OCI-LY3 (cell line): ENCODE results near the gene RAD51AP2.

Experiments
- H2AFZ ChIP-seq: fragments of 200-600, 300-600 bp; shearing (Covaris generic); 2 replicates; pipeline ENCODE4 v1.6.0; 2014; ENCODE audit warnings: antibody characterized with exemption, low read depth, low read length
- H3K27ac ChIP-seq: fragments of 200-600, 300-600 bp; sonication (generic); 2 replicates; pipeline ENCODE4 v1.5.1; 2014; ENCODE audit warnings: mild to moderate bottlenecking, low read length, moderate library complexity, mixed read lengths
- H3K27me3 ChIP-seq: fragments of 200-600, 300-600 bp; sonication (generic); 2 replicates; pipeline ENCODE4 v1.6.1; 2014; ENCODE audit warnings: low read depth, low read length, mixed read lengths
- H3K36me3 ChIP-seq: fragments of 200-600, 300-600 bp; sonication (generic); replicated peaks from 2 replicates; pipeline ENCODE3; 2014; ENCODE audit warnings: low read depth, low read length, mixed read lengths
- H3K4me1 ChIP-seq: fragments of 300-600, 200-600 bp; sonication (generic); 2 replicates; pipeline ENCODE4 v1.6.1; 2014; ENCODE audit warnings: low read length, mixed read lengths
- H3K4me2 ChIP-seq: fragments of 200-600, 300-600 bp; sonication (generic); 2 replicates; pipeline ENCODE4 v1.6.1; 2014; ENCODE audit warnings: low read length, mixed read lengths
- H3K4me3 ChIP-seq: fragments of 300-600, 200-600 bp; sonication (generic); 2 replicates; pipeline ENCODE4 v1.5.1; 2014; ENCODE audit warnings: antibody characterized with exemption, mild to moderate bottlenecking, low read length, moderate library complexity
- H3K79me2 ChIP-seq: fragments of 300-600, 200-600 bp; shearing (Covaris generic); 2 replicates; pipeline ENCODE4 v1.6.1; 2014; ENCODE audit warnings: mild to moderate bottlenecking, low read length, mixed read lengths
- H3K9ac ChIP-seq: fragments of 300-600, 200-600 bp; shearing (Covaris generic); 2 replicates; pipeline ENCODE4 v1.6.0; 2014; ENCODE audit warnings: mild to moderate bottlenecking, low read length, moderate library complexity
- H3K9me3 ChIP-seq: fragments of 200-600, 300-600 bp; shearing (Covaris generic); 2 replicates; pipeline ENCODE4 v1.6.1; 2014; ENCODE audit warnings: low read length, mixed read lengths; ENCODE audit not compliant: insufficient read depth
- H4K20me1 ChIP-seq: fragments of 200-600, 300-600 bp; sonication (generic); 2 replicates; pipeline ENCODE4 v1.6.1; 2016; ENCODE audit warnings: low read length, mixed read lengths; ENCODE audit not compliant: insufficient read depth
- EZH2phosphoT487 ChIP-seq: fragments of 200-600 bp; shearing (Covaris generic); IDR thresholded peaks from 2 replicates; pipeline ENCODE4 v1.6.1; 2018; ENCODE audit warnings: antibody characterized with exemption, mixed run types, low read depth
- TF ChIP-seq, protein P1 (sequence below): fragments of 200-600, 300-600 bp; sonication (generic); IDR thresholded peaks from 2 replicates; pipeline ENCODE4 v1.5.1; 2014; ENCODE audit warnings: antibody characterized with exemption, low read length, low read depth

RAD51AP2 gene

DNA sequence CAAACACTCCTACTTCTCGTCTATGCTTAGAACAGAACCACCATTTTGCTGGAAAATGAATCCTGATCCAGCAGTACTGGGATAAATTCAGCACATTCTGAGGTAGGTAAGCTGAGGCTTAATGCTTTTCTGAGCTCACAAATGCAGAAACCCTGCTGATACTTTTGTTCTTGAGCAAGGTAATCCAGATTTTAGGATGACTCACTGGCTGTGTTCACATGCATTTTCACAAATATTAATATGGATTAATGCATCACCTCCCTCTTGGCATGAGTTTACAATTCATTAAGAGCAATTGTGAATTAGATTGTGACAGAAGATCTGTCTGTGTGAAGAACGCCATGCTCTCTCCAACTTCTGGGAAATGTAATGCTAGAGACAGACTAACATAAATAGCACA is 42.2 kb downstream of the RAD51AP2 start:
- Histone ChIP-seq H3K4me3 (no peak overlapping the region), H3K79me2 (no peaks in the 10 kb centered on the region), H3K9ac (no peak overlapping the region), H3K36me3 (no peaks in the 10 kb centered on the region), H3K4me2 (no peak overlapping the region), H2AFZ (no peak overlapping the region), H4K20me1 (no peaks in the 10 kb centered on the region), H3K27me3 (no peaks in the 10 kb centered on the region), H3K27ac (no peak overlapping the region), H3K4me1 (no peaks in the 10 kb centered on the region), H3K9me3 (0 out of 2 replicates have a peak, but pooled peaks cover 2% of the 10 kb centered on the region)
- TF ChIP-seq EZH2phosphoT487, result no peak
- TF ChIP-seq, protein P1, sequence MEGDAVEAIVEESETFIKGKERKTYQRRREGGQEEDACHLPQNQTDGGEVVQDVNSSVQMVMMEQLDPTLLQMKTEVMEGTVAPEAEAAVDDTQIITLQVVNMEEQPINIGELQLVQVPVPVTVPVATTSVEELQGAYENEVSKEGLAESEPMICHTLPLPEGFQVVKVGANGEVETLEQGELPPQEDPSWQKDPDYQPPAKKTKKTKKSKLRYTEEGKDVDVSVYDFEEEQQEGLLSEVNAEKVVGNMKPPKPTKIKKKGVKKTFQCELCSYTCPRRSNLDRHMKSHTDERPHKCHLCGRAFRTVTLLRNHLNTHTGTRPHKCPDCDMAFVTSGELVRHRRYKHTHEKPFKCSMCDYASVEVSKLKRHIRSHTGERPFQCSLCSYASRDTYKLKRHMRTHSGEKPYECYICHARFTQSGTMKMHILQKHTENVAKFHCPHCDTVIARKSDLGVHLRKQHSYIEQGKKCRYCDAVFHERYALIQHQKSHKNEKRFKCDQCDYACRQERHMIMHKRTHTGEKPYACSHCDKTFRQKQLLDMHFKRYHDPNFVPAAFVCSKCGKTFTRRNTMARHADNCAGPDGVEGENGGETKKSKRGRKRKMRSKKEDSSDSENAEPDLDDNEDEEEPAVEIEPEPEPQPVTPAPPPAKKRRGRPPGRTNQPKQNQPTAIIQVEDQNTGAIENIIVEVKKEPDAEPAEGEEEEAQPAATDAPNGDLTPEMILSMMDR, result no peak

DNA sequence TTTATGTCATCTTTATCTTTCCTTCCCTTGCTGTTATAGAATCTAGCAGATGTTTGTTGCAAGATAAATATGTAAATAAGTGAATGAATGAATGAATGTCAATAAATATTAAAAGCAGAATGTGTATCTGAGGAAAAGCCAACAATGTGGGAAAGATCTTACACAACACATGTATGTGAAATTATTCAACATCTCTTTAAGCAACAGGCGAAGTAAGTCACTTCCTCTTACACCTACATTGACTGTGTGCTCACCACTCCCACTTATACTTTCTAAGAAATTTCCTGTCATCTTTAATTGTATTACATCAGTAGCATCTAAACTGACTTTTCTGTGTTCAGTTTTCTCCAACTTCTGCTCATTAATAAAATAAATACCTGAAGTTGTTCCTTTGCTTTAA is 43.0 kb downstream of the RAD51AP2 start:
- Histone ChIP-seq H3K4me1 (no peaks in the 10 kb centered on the region), H3K9ac (no peak overlapping the region), H3K27ac (no peak overlapping the region), H2AFZ (no peak overlapping the region), H3K9me3 (peaks cover 8% of the 10 kb centered on the region), H4K20me1 (no peaks in the 10 kb centered on the region), H3K4me3 (no peak overlapping the region), H3K27me3 (no peaks in the 10 kb centered on the region), H3K4me2 (no peak overlapping the region), H3K79me2 (no peaks in the 10 kb centered on the region), H3K36me3 (no peaks in the 10 kb centered on the region)
- TF ChIP-seq, protein P1, result no peak
- no peak for TF ChIP-seq EZH2phosphoT487

DNA sequence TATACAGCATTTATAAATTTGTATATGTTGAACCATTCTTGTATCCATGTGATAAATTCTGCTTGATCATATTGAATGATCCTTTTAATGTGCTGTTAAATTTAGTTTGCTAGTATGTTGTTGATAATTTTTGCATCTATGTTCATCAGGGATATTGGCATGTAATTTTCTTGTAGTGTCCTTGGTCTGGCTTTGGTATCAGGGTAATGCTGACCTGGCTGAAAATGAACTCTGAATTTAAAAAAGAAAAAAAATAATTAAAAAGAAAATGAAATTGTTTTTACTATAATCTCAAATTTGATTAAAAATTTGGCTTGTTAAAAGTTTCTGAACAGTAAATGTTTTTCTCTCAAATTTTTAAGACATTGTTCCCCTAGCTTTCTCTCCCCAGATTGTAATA is 46.3 kb downstream of the RAD51AP2 start:
- H3K9me3 ChIP-seq, result peaks cover 27% of the 10 kb centered on the region
- no peak overlapping the region for H2AFZ ChIP-seq
- H3K9ac ChIP-seq, result no peak overlapping the region
- TF ChIP-seq, protein P1, result no peak
- no peak for TF ChIP-seq EZH2phosphoT487
- H3K36me3 ChIP-seq, result no peaks in the 10 kb centered on the region
- no peak overlapping the region for H3K4me2 ChIP-seq
- H3K4me3 ChIP-seq, result no peak overlapping the region
- no peaks in the 10 kb centered on the region for H3K79me2 ChIP-seq
- no peaks in the 10 kb centered on the region for H4K20me1 ChIP-seq
- H3K4me1 ChIP-seq, result no peaks in the 10 kb centered on the region
- H3K27ac ChIP-seq, result no peak overlapping the region
- H3K27me3 ChIP-seq, result no peaks in the 10 kb centered on the region

DNA sequence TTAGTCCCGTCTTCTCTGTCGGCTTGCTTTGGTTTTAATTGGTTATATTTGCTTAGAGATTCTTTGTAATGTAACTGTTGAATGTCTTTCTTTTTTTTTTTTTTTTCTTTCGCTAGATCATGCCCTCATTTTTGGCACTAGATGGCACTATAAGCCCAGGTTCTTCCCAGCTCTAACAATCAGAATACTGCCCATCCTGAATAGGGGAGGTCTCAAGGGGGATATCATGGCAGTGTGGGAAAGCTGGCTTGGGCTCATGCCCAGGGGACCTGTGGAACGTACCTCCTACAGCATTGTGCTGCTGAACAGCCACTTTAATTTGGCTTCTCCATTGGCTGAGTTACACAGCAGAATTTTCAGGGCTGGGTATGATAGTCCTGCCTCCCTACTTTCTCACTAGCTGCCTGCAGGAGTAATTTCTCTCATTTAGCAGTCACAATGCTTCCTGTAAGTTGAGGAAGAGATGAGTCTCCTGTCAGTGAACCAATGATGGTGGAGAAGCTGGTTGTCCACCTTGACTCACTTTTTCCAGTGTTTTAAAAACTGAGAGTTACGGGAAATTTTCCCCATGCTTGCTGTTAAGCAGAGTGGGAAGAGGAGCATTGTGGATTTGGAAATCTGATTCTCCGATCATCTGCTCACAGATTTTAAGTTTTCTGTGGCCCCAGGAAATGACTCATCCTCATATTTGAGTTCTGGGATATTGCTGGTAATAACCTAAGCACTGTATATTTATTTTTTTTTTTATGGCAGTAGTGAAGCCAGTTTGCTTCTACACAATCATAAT is 47.2 kb downstream of the RAD51AP2 start:
- Histone ChIP-seq H3K4me3 (no peak overlapping the region), H3K27me3 (no peaks in the 10 kb centered on the region), H3K27ac (no peak overlapping the region), H3K4me1 (no peaks in the 10 kb centered on the region), H4K20me1 (no peaks in the 10 kb centered on the region), H3K4me2 (no peak overlapping the region), H3K79me2 (no peaks in the 10 kb centered on the region), H3K9ac (no peak overlapping the region), H3K9me3 (peaks cover 27% of the 10 kb centered on the region), H3K36me3 (no peaks in the 10 kb centered on the region), H2AFZ (no peak overlapping the region)
- no peak for TF ChIP-seq EZH2phosphoT487
- TF ChIP-seq, protein P1, result peak; percentile 68
